Suprapubic skin (tissue), 4 donors: ENCODE data around the gene NAA35.

ENCODE experiments used
- EP300 ChIP-seq: sonication (generic); formaldehyde crosslinking; IDR thresholded peaks from one replicate; pipeline ENCODE4 v1.6.1; 2017; ENCODE audit warnings: antibody characterized with exemption
- POLR2A ChIP-seq, 2 donors: fragments of 450-650 bp; IDR thresholded peaks; one replicate each; pipeline ENCODE4 v1.6.1; 2017; ENCODE audit warnings: antibody characterized with exemption in 2 of 2, mild to moderate bottlenecking in 2 of 2, moderate library complexity in 2 of 2
- POLR2AphosphoS5 ChIP-seq, 3 donors: sonication (generic); formaldehyde crosslinking; IDR thresholded peaks; one replicate each; pipeline ENCODE4 v1.6.1; 2017; ENCODE audit warnings: antibody characterized with exemption in 3 of 3
- TF ChIP-seq, protein P1 (sequence below), 2 donors: fragments of 200-600 bp in 1 of 2; fragments of 450-650 bp in 1 of 2; sonication (generic) in 1 of 2; IDR thresholded peaks; one replicate each; pipeline ENCODE4 v1.5.1; 2016 to 2019; ENCODE audit warnings: antibody characterized with exemption in 2 of 2, mild to moderate bottlenecking in 1 of 2, moderate library complexity in 1 of 2

DNA sequence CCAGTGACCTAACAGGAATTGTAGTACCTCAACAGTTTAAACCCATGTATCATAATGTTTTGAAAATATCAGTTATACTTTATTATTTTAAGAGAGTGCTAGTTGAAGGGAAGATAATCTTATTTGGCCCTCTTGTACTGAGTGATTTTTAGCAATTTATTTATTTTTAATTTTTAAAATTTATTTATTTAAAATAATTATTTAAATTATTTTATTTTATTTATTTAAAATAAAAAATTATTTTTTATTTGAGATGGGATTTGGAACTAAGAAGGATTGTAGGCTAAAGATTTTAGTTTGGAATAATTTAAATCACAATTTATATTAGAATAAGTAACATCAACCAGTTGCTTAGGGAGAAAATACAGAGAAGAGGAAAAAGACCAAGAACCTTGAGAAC lies 54.2 kb downstream of the NAA35 start:
- TF ChIP-seq, protein P1, sequence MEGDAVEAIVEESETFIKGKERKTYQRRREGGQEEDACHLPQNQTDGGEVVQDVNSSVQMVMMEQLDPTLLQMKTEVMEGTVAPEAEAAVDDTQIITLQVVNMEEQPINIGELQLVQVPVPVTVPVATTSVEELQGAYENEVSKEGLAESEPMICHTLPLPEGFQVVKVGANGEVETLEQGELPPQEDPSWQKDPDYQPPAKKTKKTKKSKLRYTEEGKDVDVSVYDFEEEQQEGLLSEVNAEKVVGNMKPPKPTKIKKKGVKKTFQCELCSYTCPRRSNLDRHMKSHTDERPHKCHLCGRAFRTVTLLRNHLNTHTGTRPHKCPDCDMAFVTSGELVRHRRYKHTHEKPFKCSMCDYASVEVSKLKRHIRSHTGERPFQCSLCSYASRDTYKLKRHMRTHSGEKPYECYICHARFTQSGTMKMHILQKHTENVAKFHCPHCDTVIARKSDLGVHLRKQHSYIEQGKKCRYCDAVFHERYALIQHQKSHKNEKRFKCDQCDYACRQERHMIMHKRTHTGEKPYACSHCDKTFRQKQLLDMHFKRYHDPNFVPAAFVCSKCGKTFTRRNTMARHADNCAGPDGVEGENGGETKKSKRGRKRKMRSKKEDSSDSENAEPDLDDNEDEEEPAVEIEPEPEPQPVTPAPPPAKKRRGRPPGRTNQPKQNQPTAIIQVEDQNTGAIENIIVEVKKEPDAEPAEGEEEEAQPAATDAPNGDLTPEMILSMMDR (IDR thresholded peaks at IDR 0.05), result no peak
- TF ChIP-seq POLR2A (IDR thresholded peaks at IDR 0.05) (no peak), POLR2AphosphoS5 (IDR thresholded peaks at IDR 0.05) (no peak), EP300 (no peak)
